Measurements from ENCODE around the gene AFF4.
"Not testable (repeated sequence)": the region's sequence is repeated elsewhere in the genome, so short reads cannot be mapped to it uniquely, and the experiment has no call there.

AFF4 gene

DNA sequence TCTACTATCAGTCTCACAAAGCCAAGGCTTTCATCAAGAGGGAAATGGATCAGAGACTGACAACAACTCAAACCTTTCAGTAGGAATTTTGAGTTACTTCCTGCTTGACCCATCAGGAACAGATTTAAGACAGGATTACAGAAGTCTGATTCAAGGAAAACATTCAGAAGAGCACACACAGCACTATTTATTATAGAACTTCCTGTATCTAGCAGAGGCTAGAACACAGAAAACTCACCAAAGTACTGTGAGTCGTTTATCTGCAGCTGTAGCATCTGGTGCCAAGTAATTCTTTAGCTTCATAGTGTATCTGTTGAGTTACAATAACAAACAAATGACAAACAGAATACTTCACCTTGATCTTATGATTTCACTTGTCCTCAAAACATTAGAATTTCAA is 76.2 kb downstream of the AFF4 start:
- DNase-seq, result no peak

DNA sequence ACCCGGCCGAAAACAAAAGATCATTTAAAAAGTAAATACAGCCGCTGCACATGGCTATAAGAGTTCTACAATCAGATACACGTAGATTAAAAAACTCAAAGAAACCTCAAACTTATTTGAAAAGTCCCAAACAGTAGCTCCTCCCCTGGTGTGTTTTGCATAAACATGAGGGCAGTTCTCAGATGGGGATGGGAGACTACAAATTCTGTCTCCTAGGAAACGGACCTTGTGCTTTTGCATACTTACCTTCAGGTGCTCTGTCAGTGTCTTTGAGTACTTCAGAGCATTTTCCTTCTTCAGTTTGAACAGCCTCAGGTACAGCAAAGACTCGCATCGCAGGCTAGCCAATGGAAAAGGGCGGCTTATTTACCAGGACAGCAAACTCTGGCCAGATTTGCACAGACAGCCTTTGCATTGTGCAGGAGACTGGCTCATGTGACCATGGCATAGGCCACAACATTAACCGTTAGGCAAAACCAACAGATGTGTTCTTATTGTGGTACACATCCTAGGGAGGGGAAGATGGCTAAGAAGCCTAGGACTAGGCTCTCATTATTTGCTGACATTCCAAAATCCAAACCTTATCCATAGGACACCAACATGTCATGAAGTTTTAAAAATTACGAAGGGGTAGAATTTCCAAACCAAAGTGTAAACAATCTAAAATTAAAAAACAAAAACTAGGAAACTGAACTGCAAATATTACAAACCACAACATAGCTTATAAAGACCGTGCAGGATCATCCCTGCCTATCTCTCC is 77.2 kb downstream of the AFF4 start:
- DNase-seq, result no peak

DNA sequence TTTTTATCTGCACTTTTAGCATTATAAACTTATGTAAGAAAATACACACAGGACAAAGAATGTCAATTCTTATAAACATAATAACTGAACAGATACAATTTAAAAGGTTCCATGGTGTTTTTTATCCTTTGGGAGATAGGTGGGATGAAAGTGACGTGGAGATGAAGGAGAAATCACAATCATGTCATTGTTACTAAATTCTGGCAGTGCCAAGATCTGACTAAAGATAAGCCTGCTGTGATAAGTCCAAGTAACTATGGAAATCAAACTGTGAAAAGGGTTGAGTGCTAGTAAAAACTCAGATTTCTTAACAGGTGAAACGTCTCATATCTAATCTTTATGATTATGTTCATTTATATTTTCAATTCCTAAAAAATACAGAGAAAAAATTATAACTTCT is 78.9 kb downstream of the AFF4 start:
- DNase-seq, result no peak

DNA sequence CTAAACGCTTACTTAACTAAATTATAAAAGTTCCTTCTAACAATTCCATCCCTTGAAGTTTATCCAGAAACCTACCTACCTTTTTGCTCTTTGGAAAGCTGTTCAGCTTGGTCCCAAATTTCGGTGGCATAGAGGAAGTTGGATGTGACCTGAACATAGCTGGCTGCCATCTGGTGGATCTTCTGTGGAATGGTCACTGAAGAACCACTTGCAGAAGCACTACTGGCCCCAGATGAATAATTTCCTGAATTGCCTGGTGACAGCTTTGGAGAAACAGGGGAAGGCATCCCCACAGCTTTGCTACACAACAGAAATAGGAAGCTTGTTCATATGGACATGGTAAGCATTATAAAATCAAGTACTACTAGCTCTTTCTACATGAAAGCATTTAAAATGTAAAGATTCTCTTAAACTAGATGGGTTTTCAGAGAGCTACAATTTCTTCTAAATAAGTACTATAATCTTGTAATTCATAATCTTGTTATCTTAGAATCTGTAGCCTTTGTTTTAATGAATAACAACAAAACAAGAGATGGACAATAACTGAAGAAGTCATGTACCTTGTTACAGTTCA is 80.1 kb downstream of the AFF4 start:
- peak; percentile 16 for DNase-seq

DNA sequence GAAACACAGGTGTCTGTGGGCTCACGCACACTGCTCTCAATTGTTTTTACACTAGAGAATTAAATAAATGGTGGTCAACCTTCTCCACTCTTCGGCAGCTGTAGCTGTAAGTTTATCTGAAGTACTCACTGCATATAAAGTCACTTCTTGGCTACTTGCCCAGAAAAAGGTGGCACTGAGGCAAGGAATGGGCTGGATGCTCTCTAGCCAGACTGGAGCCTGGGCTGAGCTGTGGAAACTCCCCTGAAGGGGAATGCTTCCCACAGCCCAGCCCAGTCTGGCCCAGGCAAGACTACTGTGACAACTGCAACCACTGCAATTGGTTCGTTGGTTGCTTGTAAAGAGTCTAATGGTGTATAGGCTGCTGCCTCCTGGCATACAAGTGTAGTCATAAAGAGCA is 85.5 kb downstream of the AFF4 start:
- DNase-seq, result no peak

DNA sequence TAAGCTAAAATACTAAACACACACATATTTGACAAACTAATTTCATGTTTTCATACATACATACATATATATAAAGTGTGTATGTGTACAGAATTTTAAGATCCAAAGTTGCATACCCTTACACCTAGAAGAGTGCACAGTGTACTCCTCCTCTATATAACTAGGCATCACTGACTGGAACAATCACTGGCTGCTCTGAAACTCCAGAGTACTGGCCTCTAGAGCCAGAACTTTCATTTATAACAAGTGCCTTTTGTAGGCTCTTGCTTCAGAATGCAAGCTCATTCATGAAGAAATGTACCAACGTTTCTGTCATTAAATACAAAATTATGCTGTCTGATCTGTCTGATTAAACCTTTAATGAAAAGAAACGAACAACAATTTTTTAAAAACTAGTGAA is 86.0 kb downstream of the AFF4 start:
- no peak for DNase-seq

DNA sequence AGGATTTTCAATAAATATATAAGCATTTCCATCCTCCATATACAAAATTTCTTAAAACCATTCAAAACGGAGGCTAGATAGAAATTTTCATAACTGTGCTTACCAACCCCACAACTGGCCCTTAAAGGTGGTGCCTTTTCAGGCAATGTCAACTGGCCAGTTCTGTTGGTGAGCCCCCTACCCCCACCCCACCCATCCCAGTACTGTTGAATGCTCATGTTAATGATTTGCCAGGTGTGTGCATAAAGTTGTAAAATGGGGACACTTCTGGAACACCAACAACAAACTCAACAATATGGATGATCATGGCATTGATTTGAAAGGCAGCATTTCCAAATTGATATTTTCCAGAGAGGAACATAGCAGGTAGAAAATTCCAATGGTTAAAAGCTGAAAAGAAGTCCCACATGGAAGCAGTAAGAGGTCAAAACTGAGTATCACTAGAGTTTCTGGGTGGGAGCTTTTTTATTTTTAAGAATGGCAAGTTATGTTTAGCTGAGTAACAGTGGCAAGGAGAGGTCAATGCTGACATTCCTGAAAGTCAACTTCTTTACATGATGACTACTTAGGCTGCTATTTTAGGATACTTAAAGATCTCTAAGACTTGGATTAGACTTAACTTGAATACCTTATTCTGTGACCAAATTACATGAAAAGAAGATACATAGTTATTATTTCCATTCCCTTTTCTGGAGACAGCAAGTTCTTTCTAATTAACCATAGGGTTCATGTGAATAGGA is 87.2 kb downstream of the AFF4 start:
- no peak for DNase-seq

DNA sequence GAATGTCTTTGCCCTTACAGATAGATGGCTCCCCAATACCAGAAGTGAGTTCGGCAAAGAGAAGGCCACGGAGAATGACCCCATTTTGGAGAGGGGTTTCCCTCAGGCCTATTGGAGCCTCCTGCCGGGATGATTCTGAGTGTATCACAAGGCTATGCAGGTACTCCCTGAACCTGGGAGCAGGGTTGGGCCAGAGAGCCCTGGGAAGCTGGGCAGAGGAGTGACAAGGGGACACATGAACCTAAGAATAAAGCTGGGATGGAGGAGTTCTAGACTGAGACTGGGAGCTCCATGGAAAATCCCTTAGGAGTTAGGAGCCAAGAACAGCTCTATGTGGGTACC is 89.5 kb downstream of the AFF4 start:
- no peak for DNase-seq

DNA sequence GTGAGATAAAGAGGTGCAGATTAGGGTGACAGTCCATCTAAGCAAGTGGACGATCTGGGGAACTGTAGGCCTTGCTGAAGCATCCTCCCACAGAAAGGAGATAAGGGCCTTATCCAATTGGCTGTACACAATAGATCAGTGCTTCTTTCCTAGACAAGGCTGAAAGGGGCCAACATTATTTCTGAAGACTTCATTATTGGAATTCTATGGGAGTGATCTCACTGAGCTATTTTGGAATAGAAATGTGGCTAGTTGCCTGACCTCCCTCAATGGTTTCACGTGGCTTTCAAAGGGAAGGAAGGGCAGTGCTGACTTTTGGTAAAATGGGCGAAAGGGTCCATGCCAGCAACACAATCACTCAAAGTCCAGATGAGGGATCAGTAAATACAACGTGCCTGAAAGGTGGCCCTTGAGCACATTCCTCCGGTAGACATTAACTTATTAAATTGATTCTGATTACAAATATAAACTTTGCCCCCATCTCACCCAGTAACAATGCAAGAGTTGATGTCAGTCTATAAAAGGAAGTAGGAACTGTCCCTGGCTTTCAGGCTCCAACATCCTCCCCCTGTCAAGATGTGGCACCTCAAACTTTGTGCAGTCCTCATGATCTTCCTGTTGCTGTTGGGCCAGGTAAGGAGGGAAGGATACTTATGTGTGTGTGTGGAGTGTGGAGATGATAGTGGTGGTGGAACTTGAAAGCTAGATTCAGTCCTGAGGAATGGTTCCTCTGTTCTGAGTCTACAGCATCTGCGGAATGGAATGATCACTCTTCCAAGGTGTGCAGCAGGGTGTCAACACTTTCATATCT is 90.1 kb downstream of the AFF4 start, which contains the start of gene LEAP2:
LEAP2 (plus strand) TSS at position 550 of the 811 bp plus-strand sequence; CDS start at position 577, 27 bp downstream.
- DNase-seq, result no peak

DNA sequence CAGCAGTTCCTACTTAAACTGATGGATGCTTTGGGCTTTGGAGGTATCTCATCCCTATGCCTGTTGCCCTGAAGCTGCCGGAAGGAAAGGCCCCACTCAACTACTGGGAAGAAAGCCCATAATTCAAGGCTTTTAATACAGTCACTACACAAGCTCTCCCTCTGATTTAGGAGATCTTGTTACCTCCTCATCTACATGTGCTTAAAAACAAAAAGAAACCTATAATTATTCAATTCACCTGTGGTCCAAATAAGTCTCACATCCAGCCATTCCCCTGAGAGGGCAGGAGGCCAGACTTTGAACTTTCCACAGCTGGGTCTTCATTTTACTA is 90.7 kb downstream of the AFF4 start:
- no peak for DNase-seq

DNA sequence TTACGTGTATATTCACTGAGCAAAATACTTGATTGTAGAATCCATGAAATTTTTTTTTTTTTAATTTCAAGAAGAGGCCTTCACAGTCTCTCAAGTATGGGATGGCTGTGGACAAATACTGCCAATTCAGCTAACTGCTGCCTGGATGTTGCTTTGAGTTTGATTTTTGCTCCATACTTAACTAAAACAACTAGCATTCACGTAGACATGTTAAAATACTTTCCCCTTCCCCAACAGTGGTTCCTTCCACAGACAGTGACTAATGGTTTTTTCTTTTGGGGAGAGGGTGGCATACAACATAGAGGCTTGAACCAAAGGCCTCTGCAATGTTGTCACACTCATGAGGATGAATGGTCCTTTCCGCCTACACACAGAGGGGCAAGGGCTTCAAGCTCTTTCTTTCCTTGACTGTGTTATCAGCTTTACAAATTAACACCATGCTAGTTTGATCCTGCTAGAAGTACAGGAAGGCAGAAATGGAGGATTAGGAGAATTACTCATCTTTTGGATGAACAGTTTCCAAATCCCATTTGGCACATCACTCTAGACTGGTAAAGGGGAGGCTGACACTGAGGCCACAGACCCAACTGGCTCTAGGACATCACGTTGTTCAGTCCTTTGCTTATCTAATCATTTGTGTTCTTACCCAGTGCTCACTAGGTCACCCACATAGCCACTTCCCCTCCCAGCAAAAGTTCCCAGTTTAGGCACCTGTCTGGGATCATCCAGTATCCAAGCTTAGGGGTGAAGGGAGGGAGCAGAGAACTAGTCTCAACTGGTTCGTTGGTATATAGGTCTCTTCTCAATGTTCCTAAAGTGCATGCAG is 91.8 kb downstream of the AFF4 start:
- no peak for DNase-seq

DNA sequence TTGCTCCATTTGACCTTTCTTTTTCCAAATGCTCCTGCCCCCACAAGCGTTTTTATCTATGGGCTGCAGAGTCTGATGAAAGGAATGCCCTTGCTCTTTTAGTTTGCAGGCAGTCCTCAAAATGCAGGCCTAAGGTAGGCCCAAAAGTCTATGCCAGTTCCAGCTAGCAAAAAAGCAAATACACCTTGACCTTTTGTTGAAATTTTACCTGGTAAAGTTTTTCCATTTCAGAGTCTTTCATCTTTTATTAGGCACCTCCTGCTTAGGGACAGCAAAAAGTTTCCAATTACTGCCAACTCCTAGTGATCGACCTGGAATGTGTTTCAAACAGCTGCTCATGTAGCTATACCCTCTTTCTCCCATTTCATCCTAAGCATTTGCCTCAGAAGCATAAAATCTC is 92.6 kb downstream of the AFF4 start:
- DNase-seq, result no peak

DNA sequence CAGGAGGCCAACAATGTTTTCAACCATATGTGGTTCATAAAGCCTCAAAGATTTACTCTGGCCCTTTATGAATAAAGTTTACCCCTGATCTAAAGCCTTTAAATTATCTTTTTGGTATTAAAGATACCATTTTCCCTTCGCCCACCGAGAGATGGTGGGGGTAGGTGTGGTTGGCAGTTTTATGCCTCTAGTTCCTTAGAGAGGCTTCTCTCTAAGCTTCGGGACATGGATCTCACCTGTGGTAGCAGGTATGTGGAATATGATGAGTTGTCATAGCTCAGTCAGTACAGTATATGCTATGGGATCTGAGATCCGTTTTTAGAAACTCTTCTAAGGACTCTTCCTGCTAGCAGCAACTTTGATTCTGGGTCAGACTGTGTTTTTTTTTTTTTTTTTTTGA is 94.7 kb downstream of the AFF4 start:
- DNase-seq, result no peak

DNA sequence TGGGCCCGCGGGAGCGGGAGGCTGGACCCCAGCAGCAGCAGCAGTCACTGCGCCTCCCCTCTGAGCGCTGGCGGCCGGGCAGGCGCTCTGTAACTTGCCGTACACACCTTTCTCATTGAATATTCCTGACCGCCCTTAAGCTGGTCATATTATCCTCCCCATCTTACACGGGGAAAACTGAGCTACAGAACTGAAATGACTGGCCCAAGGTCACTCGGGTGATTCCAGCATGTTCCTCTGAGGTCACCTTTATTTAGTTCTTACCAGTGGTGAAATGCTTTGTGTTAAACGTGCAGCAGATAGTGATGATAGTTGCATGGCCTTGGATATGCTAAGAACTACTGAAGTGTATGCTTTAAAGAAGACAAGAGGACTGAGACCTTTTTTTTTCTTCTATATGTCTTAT is 96.4 kb downstream of the AFF4 start:
- DNase-seq, result no peak

DNA sequence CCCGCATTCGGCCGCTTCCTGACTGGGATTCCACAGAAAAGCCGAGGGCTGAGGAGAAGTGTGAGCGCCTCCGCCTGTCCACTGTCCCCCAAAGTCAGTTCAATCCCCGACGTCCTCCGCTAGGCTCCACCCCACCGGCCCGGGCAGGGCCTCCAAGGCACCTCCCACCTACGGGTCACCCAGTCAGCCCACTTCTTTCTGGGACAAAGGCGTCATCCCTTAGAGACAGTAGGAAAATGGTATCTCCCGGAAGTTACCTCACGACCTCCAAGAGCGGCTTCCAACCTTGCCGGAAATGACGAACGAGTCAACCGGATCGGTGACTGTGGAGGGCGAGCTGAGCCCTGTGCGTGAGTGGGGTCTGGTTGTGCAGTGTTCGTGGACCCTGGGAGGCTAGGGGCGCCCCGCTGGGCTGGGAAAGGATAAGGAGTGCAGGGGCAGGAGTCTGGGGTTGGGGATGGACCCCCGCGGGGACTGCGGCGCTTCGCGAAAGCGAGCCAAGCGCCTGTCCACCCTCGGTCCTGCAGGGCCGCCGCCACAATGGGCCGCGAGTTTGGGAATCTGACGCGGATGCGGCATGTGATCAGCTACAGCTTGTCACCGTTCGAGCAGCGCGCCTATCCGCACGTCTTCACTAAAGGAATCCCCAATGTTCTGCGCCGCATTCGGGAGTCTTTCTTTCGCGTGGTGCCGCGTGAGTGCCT is 96.9 kb downstream of the AFF4 start, which contains the start of the genes GDF9 and UQCRQ:
GDF9 (minus strand) TSS at position 128 of the 704 bp plus-strand sequence. CDS start 1,936 bp downstream, outside the sequence.
UQCRQ (plus strand) TSS at position 301 of the 704 bp plus-strand sequence; CDS start at position 541, 240 bp downstream.
- peak; percentile 90 for DNase-seq

DNA sequence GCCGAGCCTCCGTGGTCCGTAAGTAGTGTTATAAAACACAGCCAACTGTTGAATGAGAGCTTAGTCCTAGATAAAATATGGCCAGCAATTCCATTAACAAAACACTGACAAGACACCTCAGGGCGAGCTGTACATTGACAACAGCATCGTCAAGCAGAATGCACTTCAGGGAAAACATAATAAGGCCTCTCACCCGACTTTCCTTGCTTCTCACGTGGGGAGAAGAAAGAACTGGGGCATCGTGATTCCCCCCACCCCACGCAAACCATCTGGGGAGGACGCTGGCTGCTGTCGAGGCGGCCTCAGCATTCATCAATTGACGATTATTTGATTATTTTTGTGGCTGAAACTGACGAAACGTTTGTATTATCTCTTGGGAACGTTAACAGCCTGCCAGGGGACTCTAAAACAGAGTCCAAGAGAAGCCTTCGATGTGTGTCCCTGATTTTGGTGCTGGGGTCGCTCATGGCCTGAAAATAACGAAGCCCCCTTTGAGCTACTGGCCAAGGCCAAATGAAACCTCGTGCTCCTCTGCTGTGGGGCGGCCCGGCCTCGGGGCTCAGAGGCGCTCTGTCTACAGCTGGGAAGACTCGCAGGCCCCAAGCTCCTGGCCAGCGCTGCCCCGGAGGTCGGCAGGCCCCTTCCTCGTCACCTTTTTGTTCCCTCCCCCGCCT is 97.6 kb downstream of the AFF4 start:
- DNase-seq, result no peak

DNA sequence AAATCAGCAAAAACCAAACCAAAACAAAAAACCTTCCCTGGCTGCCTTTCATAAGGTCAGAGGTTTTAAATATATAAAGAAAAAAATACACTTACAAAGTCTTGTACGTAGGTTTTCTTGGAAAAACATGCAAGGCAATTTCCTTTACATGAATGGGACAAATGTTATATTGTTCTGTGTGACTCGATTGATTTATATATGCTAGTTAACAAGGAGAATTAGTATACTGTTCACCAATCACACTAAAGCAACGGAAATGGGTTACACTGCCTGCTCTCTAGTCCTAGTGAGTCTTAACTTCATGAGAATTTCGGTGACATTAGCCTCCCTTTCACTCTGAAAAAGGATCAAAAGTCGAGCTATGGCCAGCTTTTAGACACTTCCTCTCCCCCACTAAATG is 102.7 kb downstream of the AFF4 start:
- DNase-seq, result no peak

DNA sequence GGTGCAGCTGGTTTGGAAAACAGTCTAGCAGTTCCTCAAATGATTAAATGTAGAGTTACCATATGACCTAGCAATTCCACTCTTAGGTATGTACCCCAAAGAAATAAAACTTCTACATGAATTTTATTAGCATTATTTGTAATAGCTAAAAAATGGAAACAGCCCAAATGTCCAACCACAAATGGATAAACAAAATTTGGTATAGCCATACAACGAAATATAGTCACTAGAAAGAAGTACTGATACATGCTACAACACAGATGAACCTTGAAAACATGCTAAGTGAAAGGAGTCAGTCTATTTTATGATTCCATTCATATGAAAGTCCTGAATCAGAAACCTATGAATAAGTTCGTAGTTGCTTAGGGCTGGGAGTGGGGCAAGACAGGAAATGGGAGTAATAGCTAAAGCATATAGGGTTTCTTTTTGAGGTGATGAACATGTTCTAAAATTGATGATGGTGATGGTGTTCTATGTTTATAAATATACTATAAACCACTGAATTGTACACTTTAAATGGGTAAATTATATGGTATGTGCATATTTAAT is 103.5 kb downstream of the AFF4 start:
- no peak for DNase-seq

DNA sequence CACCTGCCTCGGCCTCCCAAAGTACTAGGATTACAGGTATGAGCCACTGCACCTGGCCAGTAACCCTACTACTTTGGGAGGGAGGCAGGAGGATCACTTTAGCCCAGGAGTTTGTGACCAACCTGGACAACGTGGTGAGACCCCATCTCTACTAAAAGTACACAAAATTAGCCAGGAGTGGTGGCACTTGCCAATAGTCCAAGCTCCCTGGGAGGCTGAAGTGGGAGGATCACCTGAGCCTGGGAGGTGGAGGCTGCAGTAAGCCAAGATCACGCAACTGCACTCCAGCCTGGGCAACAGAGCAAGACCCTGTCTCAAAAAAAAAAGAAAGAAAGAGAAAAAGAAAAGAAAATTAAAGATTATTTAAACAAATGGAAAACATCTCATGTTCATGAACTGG is 107.4 kb downstream of the AFF4 start:
- DNase-seq, result no peak

DNA sequence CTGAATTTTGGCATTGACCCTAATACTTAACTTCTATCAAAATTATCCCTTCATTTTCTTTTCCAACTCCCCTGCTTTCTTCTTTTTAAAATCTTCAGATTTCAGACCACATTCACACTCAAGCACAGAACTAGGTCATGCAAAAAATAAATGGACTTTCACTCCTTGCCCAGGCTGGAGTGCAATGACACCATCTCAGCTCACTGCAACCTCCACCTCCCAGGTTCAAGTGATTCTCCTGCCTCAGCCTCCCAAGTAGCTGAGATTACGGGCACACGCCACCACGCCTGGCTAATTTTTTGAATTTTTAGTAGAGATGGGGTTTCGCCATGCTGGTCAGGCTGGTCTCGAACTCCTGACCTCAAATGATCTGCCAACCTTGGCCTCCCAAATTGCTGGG is 108.4 kb downstream of the AFF4 start:
- not testable (repeated sequence) for DNase-seq

DNA sequence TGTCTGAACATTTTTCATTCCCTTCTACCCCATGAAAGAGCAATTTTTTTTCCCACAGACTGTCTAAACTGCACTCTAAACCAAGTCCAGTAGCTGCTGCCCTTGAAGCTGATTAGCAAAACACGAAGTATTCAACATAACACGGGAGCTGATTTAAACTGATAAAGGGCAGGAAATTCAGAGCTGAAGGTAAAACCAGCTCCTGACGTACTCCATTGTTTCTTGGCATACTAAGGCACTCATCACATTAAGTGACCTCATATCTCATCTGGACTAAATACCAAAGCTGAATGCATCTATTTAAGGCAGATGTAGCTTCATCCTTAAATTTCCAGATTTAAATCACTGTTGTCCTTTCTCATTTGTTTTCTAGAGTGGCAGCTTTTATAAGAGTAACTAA is 109.1 kb downstream of the AFF4 start:
- no peak for DNase-seq

Data from activated naive CD4-positive, alpha-beta T cell treated with Interleukin-2 at 50 U/mL for 16 hours (primary cell).